DMS 273 (cell line): ENCODE measurements around the gene GHITM.

Source experiments
- DNase-seq: peaks from one replicate; lab custom pipeline; 2025; ENCODE audit not compliant: unreplicated experiment; lab: John Stamatoyannopoulos, UW

GHITM gene

GRCh38 chr10:84198206-84198915 lies 59.1 kb downstream of the GHITM start:
- DNase-seq, result peak; percentile 65

- no peak for DNase-seq
Measured at GRCh38 chr10:84200537-84201243, 61.4 kb downstream of the GHITM start.

- DNase-seq, result no peak
Measured at GRCh38 chr10:84201244-84201606, 61.9 kb downstream of the GHITM start.

- no peak for DNase-seq
Measured at GRCh38 chr10:84201682-84202081, 62.4 kb downstream of the GHITM start.

GRCh38 chr10:84202349-84202748 lies 63.0 kb downstream of the GHITM start:
- DNase-seq, result no peak
